Psoas muscle (tissue), 8 donors: ENCODE measurements around the gene ASPHD1. TPM values are rescaled to one million over a fixed set of nuclear protein-coding genes. Genes with fewer than 3 reads are reported as not detected.
"Not testable (repeated sequence)": the region's sequence is repeated elsewhere in the genome, so short reads cannot be mapped to it uniquely, and the experiment has no call there.

Experiments used
- ATAC-seq, 4 donors: fragments of 200-7000 bp; cut with Tn5 transposase; one replicate each; pipeline ENCODE4 v1.9.1; 2020; ENCODE audit warnings: moderate library complexity in 3 of 4, mild to moderate bottlenecking in 2 of 4
- DNase-seq, 2 donors: peaks; one replicate each; pipeline ENCODE4 v3.0.0-alpha.2; 2020
- H3K27ac ChIP-seq: fragments of 200-600 bp; one replicate; pipeline ENCODE4 v1.8.0; 2022
- H3K27me3 ChIP-seq, 3 donors: fragments of 200-600 bp in 1 of 3; one replicate each; pipeline versions ENCODE4 v1.6.1 to v1.8.0; 2013 to 2022; ENCODE audit warnings: low read length in 2 of 3, mild to moderate bottlenecking in 2 of 3, moderate library complexity in 1 of 3; ENCODE audit not compliant: insufficient read depth in 3 of 3
- H3K36me3 ChIP-seq, 2 donors: fragments of 200-600 bp in 1 of 2; one replicate each; pipeline versions ENCODE4 v1.6.1 to v1.8.0; 2013 to 2022; ENCODE audit warnings: low read depth in 1 of 2, mild to moderate bottlenecking in 1 of 2, moderate library complexity in 1 of 2; ENCODE audit not compliant: insufficient read depth in 1 of 2
- H3K4me1 ChIP-seq: fragments of 200-600 bp; one replicate; pipeline ENCODE4 v1.8.0; 2022
- H3K4me3 ChIP-seq: fragments of 200-600 bp; one replicate; pipeline ENCODE4 v1.8.0; 2022; ENCODE audit warnings: mild to moderate bottlenecking
- H3K9me3 ChIP-seq: fragments of 200-600 bp; one replicate; pipeline ENCODE4 v1.8.0; 2022
- CTCF ChIP-seq: fragments of 200-600 bp; IDR thresholded peaks from one replicate; pipeline ENCODE4 v1.8.0; 2022; ENCODE audit warnings: antibody characterized with exemption
- WGBS, 3 donors: extraction: QIAGEN DNeasy Blood & Tissue Kit; methylation state at CpG; one replicate each; pipeline versions ENCODE4 v1.1.6 to v1.1.7; 2013; 5-methylcytosine and 5-hydroxymethylcytosine counted together
- intact Hi-C, 2 donors: fragments of 100-400 bp; cut with DNase I; formaldehyde crosslinking; loops; one replicate each; pipeline versions ENCODE4 v1.11.0 to v1.14.2; 2022
- polyA plus RNA-seq, 3 donors: library from polyadenylated mRNA; stranded (reverse); fragments of 200-250 nt; gene quantifications; one replicate each; pipeline ENCODE4 v1.2.3, GENCODE V29; 2013
- total RNA-seq, 4 donors: library from RNA; stranded (reverse); fragmentation: NEBNext Ultra II Directional in 2 of 4; extraction: Animal tissue kit (Norgen Biotek cat#: 25700) in 2 of 4; gene quantifications; one replicate each; pipeline versions ENCODE4 v1.2.1 to v1.2.4, GENCODE V29; 2021 to 2023
- donor health status: healthy with polysubstance abuse.
- donor health status: DM: no; HTN: no; CAD: no; lungs with moderate emphysema.
- donor health status: Bipolar disorder and iron deficiency.
- donor health status: healthy.
- donor health status: DM: yes; HTN: yes; CAD: no.
- donor health status: DM: no; HTN: no; CAD: no.
- donor health status: DM: no; HTN: no; CAD: no.
- donor health status: DM: yes; HTN: yes; CAD: no.

ASPHD1 gene
- total and polyA plus RNA-seq, 7 donors = 0.04 to 0.23 (median 0.14) TPM; not detected in 3

- no peak overlapping the region for H3K27ac ChIP-seq
- peaks cover 0 to 8% of the 10 kb centered on the region in 2 donors for H3K36me3 ChIP-seq
- ATAC-seq (no peak), DNase-seq (no peak)
- no peaks in the 10 kb centered on the region for H3K27me3 ChIP-seq
- no peaks in the 10 kb centered on the region for H3K9me3 ChIP-seq
- H3K4me1 ChIP-seq = no peaks in the 10 kb centered on the region
- intact Hi-C loops = no loop called here
- H3K4me3 ChIP-seq = no peak overlapping the region
- 80 to 83% (median 81%) methylated on average over 2 of the region's 2 CpGs for WGBS, 3 donors
- no peak for TF ChIP-seq CTCF
Observed at GRCh38 chr16:29908719-29909220, 8.5 kb downstream of the ASPHD1 start.

- TF ChIP-seq CTCF = no peak
- WGBS, 3 donors = 65 to 77% (median 75%) methylated on average over 2 of the region's 2 CpGs
- Histone ChIP-seq H3K27me3 (no peaks in the 10 kb centered on the region), H3K4me3 (no peak overlapping the region), H3K27ac (no peak overlapping the region), H3K9me3 (no peaks in the 10 kb centered on the region), H3K4me1 (no peaks in the 10 kb centered on the region), H3K36me3 (peaks cover 0 to 8% of the 10 kb centered on the region in 2 donors)
- ATAC-seq (no peak), DNase-seq (no peak)
- intact Hi-C loops = no loop called here
Observed at GRCh38 chr16:29909391-29909790, 9.1 kb downstream of the ASPHD1 start.

GRCh38 chr16:29909851-29910250 lies 9.6 kb downstream of the ASPHD1 start:
- H3K27me3 ChIP-seq, H3K27ac ChIP-seq, H3K9me3 ChIP-seq, H3K4me1 ChIP-seq, ATAC-seq, H3K4me3 ChIP-seq, DNase-seq, H3K36me3 ChIP-seq, intact Hi-C loops: not testable (repeated sequence)
- 82 to 94% (median 86%) methylated on average over 6 of the region's 6 CpGs for WGBS, 3 donors

GRCh38 chr16:29910819-29911675 lies 10.8 kb downstream of the ASPHD1 start:
- intact Hi-C loops = no loop called here
- ATAC-seq (peak in 2 of 4 donors; percentile 17), DNase-seq (no peak)

More at GRCh38 chr16:29910819-29911675, 10.8 kb downstream of the ASPHD1 start:
- Histone ChIP-seq H3K4me1 (no peaks in the 10 kb centered on the region), H3K27me3 (no peaks in the 10 kb centered on the region), H3K36me3 (peaks cover 0 to 15% of the 10 kb centered on the region in 2 donors), H3K27ac (no peak overlapping the region), H3K9me3 (no peaks in the 10 kb centered on the region), H3K4me3 (no peak overlapping the region)
- WGBS, 3 donors = 79 to 86% (median 79%) methylated on average over 20 of the region's 20 CpGs
- TF ChIP-seq CTCF = no peak
